ENCODE data around the gene MAPKAP1. TPM values are rescaled to one million over a fixed set of nuclear protein-coding genes. Genes with fewer than 3 reads are reported as not detected.

The MAPKAP1 gene
- total and polyA plus RNA-seq, 2 experiments from 2014 or later, result 66.7 to 85.6 TPM

- H3K27me3 ChIP-seq, result no peaks in the 10 kb centered on the region
- no peaks in the 10 kb centered on the region for H3K9me3 ChIP-seq (ENCODE audit: low read depth)
- H3K27ac ChIP-seq, result peak overlapping the region; percentile 89
- peaks cover 48% of the 10 kb centered on the region for H3K4me1 ChIP-seq (ENCODE audit: low read depth)
- no peak for TF ChIP-seq CTCF (IDR thresholded peaks at IDR 0.05; ENCODE audit: low read depth, low read length)
- H3K36me3 ChIP-seq, result no peaks in the 10 kb centered on the region
- H3K4me3 ChIP-seq, result no peak overlapping the region
- no peak for DNase-seq (ENCODE audit: low read depth in 1 of 2, low spot score in 1 of 2)
Observed at GRCh38 chr9:125485471-125486151, 221.4 kb downstream of the MAPKAP1 start.

- Histone ChIP-seq H3K27ac (peak overlapping the region; percentile 89), H3K27me3 (no peaks in the 10 kb centered on the region), H3K9me3 (ENCODE audit: low read depth) (no peaks in the 10 kb centered on the region), H3K4me3 (no peak overlapping the region), H3K4me1 (ENCODE audit: low read depth) (peaks cover 57% of the 10 kb centered on the region), H3K36me3 (no peaks in the 10 kb centered on the region)
- peak in 1 of 2 donors; percentile 81 for DNase-seq (ENCODE audit: low read depth in 1 of 2, low spot score in 1 of 2)
- TF ChIP-seq CTCF (IDR thresholded peaks at IDR 0.05; ENCODE audit: low read depth, low read length), result no peak
Observed at GRCh38 chr9:125484350-125485282, 222.4 kb downstream of the MAPKAP1 start.

GRCh38 chr9:125483697-125484096 lies 223.3 kb downstream of the MAPKAP1 start:
- Histone ChIP-seq H3K4me1 (ENCODE audit: low read depth) (peaks cover 58% of the 10 kb centered on the region), H3K27me3 (no peaks in the 10 kb centered on the region), H3K9me3 (ENCODE audit: low read depth) (no peaks in the 10 kb centered on the region), H3K4me3 (no peak overlapping the region), H3K36me3 (no peaks in the 10 kb centered on the region), H3K27ac (no peak overlapping the region)
- DNase-seq (ENCODE audit: low read depth in 1 of 2, low spot score in 1 of 2), result no peak
- no peak for TF ChIP-seq CTCF (IDR thresholded peaks at IDR 0.05; ENCODE audit: low read depth, low read length)

- H3K36me3 ChIP-seq, result no peaks in the 10 kb centered on the region
- H3K27me3 ChIP-seq, result no peaks in the 10 kb centered on the region
- peak overlapping the region; percentile 67 for H3K27ac ChIP-seq
- no peaks in the 10 kb centered on the region for H3K9me3 ChIP-seq (ENCODE audit: low read depth)
- peaks cover 63% of the 10 kb centered on the region for H3K4me1 ChIP-seq (ENCODE audit: low read depth)
- DNase-seq (ENCODE audit: low read depth in 1 of 2, low spot score in 1 of 2), result no peak
- no peak overlapping the region for H3K4me3 ChIP-seq
- TF ChIP-seq CTCF (IDR thresholded peaks at IDR 0.05; ENCODE audit: low read depth, low read length), result no peak
Observed at GRCh38 chr9:125479846-125480615, 227.0 kb downstream of the MAPKAP1 start.

GRCh38 chr9:125477089-125477544 lies 229.9 kb downstream of the MAPKAP1 start:
- peak overlapping the region; percentile 98 for H3K27ac ChIP-seq

More at GRCh38 chr9:125477089-125477544, 229.9 kb downstream of the MAPKAP1 start:
- Histone ChIP-seq H3K27me3 (no peaks in the 10 kb centered on the region), H3K9me3 (ENCODE audit: low read depth) (no peaks in the 10 kb centered on the region), H3K4me3 (no peak overlapping the region), H3K36me3 (no peaks in the 10 kb centered on the region), H3K4me1 (ENCODE audit: low read depth) (peaks cover 64% of the 10 kb centered on the region)
- TF ChIP-seq CTCF (IDR thresholded peaks at IDR 0.05; ENCODE audit: low read depth, low read length), result no peak
- no peak for DNase-seq (ENCODE audit: low read depth in 1 of 2, low spot score in 1 of 2)

Data from cardiac muscle cell (in vitro differentiated cells and primary cell).